GM19395 (cell line): ENCODE data around the gene SCUBE2.
"Not testable (repeated sequence)": the region's sequence is repeated elsewhere in the genome, so short reads cannot be mapped to it uniquely, and the experiment has no call there.

ENCODE experiments used
- ATAC-seq: cut with Tn5 transposase; IDR thresholded peaks from one replicate; pipeline ENCODE4 v1.9.1; 2021; ENCODE audit warnings: mild to moderate bottlenecking, moderate library complexity; ENCODE audit not compliant: unreplicated experiment

SCUBE2 gene

DNA sequence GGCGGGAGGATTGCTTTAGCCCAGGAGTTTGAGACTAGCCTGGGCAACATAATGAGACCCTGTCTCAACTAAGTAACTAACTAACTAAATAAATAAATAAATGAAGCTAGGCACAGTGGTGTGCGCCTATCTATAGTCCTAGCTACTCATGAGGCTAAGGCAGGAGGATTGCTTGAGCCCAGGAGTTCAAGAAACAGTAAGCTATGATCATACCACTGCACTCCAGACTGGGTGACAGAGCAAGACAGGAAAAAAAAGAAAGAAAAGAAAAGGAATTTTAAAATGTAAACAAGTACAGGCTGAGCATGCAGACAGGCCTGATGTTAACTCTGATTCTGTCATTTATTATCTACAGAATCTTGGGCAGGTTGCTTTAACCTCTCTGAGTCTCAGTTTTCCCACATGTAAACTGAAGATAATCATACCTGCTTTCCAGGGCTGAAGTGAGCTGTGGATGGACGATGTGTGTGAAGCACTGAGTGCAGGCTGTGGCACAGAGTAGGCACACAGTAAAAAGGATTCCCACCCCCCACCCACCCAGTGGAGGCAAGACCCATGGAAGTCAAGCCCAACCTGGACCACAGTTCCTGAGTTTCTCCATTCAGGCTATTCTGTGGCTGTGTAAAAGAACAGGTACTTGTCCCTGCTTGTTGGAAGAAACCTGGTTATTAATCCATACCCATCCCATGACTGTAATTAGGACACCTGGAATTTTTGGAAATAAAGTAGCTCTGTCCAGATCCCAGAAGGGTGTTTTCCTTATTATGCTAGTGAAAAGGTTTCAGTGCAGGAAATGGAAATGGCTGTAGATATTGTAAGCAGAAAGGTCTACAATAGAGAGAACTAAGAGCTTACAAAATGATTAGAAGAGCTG is 18.7 kb upstream of the SCUBE2 start:
- no peak for ATAC-seq

DNA sequence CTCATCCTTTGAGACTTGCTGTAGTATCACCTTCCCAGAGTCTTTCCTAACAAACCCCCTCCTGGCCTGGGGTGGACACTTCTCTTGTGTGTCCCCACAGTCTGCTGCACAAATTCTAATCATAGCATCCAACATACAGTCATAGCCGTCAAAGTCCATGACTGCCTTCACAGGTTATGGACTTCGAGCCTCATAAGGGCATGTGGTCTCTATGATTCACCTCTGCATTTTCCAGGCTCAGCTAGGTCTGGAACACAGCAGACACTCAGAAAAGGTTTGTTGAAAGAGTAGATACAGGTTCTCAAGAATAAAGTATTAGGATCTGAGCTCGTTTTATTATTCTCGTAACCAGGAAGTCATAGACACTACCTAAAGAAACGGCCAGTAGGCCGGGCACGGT is 13.2 kb upstream of the SCUBE2 start:
- ATAC-seq, result no peak

DNA sequence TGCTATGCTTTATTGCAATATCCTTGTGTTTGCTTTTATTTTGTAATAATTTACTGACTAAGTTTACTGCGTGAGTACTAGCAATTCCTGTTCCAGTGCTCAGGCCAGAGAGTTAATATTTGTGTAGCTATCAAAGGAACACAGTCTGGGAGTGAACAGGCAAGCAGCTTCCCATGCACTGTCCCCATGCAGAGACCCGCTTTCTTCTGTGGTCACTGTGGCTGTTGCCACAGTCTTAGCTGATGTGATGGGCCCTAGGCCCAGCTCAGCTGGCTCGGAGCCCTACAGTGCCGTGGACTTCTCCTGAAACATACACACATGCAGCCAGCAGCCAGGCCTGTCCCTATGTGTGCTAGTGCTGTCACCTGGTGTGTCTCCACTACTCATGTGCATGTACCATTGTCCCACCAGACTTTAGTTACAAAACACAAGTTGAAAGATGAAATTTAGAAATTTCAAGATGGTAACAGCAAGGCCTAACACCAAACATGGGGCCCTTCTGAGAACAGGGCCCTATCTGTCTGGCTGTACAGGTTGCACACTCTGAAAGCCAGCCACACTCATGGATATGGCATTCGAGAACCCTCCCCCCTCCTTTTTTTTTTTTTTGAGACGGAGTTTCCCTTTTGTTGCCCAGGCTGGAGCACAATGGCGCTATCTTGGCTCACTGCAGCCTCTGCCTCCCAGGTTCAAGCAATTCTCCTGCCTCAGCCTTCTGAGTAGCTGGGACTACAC is 12.3 kb upstream of the SCUBE2 start:
- no peak for ATAC-seq

DNA sequence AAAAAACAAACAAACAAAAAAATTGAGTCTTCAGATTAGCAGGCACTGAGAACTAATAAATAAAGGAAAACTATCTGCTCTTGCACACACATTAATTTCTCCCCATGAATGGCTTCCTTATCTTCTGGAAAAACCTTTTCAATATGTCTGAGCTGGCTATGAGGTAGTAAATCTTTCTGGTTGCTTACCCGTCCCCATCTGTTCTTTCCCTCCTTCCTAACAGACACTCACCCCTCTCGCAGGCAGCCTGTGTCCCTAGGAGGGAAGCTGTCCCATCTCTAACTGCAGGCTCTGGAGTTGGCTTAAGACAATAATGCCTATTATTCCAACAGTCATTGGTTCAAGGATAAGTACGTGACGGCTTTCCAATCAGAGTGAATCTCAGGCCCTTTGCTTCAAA is 8.2 kb upstream of the SCUBE2 start:
- ATAC-seq, result no peak

DNA sequence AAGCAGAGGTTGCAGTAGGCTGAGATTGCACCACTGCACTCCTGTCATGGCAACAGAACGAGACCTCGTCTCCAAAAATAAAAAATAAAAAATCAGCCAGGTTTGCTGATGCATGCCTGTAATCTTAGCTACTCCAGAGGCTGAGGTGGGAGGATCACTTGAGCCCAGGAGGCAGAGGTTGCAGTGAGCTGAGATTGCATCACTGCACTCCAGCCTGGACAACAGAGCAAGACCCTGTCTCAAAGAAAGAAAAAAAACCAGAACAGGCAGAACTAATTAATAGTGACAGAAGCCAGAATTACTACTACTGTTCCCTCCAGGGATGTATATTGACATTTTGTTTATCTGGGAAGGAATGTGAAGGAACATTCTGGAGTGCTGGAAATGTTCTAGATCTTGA is 7.1 kb upstream of the SCUBE2 start:
- not testable (repeated sequence) for ATAC-seq

DNA sequence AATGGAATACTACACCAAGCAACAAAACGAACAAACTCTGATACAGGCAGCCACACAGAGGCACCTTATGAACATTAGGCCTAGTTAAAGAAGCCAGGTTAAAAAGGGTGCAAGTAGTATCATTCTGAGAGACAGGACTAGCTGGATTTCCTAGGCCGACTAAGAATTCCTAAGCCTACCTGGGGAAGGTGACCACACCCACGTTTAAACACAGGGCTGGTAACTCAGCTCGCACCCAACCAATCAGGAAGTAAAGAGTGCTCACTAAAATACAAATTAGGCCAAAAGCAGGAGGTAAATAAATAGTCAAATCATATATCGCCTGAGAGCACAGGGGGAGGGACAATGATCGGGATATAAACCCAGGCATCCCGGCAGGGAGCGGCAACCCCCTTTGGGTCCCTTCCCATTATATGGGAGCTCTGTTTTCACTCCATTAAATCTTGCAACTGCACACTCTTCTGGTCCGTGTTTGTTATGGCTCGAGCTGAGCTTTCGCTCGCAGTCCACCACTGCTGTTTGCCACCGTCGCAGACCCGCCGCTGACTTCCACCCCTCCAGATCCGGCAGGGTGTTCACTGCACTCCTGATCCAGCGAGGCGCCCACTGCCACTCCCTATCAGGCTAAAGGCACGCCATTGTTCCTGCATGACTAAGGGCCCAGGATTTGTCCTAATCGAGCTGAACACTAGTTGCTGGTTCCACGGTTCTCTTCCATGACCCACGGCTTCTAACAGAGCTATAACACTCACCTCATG is 6.0 kb upstream of the SCUBE2 start:
- ATAC-seq, result not testable (repeated sequence)

DNA sequence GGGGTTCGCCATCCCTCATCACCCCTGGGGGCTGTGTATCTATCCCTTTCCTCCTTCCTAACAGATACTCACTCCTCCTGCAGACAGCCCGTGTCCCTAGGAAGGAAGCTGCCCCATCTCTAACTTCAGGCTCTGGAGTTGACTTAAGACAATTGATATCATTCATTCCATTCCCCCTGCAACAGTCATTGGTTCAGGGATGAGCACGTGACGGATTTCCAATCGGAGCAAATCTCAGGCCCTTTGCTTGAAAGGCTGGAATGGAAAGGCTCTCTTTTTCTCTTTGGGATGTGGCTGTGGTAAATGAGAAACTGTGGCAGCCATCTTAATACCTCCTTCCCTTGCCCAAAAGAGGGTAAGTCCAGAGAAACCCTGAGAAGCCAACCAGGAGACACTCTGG is 5.0 kb upstream of the SCUBE2 start:
- ATAC-seq, result no peak

DNA sequence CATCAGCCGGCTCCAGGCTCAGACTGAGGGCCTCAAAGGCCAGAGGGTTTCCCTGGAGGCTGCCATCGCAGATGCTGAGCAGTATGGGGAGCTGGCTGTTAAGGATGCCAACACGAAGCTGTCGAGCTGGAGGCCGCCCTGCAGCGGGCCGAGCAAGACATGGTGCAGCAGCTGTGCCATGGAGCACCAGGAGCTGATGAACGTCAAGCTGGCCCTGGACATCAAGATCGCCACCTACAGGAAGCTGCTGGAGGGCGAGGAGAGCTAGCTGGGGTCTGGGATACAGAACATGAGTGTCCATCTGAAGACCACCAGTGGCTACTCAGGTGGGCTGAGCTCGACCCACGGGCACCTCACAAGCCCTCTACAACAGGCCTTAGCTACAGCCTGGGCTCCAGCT is 4.0 kb upstream of the SCUBE2 start:
- no peak for ATAC-seq

DNA sequence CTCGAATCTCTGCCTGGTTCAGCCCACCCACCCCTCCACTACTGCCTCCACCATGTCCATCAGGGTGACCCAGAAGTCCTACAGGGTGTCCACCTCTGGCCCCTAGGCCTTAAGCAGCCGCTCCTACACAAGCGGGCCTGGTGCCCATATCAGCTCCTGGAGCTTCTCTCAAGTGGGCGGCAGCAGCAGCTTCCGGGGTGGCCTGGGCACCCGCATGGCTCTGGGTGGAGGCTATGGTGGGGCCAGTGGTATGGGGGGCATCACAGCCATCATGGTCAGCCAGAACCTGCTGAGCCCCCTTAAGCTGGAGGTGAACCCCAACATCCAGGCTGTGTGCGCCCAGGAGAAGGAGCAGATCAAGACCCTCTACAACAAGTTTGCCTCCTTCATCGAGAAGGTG is 3.0 kb upstream of the SCUBE2 start:
- ATAC-seq, result no peak

DNA sequence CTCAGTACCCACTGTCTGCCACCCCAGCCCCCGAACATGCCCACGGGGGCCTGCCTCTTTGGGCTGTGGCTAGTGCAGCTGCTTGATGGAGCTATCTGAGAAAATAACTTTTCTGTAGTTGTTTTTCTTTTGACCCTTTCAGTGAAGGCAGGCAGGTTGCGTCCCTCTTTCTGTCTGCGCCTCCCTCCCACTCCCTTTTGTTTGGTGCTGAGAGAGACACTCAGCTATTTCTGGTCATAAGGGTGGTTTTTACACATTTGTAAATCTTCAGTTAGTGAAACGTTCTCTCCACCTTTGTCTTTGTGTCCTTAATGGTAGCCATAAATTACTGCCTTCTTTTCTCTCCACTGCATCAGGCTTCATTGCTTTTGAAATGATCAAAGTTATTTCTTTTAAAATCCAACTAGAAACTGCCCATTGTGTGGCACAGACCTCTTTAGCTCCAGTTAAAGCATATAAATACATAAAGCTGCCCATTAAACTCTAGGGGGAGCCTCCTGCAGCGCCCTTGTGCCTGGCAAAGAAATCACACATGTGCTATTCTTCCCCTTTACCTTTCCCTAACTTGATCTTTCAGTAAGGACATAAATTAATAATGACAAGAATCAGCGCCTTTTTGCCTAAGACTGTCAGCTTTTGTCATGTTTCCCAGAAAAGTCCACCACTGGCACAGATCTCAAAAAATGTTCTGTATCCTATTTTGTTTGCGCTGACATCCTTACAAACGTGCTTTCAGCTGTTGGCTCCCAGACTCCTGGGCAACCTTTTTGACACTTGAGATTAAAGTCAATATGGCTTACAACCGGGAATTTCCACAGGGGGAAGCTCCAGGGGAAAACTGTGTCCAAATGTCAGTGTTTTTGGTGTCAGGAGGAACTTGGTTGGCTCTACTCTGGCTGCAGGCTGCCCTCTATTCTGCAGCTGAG is 1.7 kb upstream of the SCUBE2 start:
- no peak for ATAC-seq

DNA sequence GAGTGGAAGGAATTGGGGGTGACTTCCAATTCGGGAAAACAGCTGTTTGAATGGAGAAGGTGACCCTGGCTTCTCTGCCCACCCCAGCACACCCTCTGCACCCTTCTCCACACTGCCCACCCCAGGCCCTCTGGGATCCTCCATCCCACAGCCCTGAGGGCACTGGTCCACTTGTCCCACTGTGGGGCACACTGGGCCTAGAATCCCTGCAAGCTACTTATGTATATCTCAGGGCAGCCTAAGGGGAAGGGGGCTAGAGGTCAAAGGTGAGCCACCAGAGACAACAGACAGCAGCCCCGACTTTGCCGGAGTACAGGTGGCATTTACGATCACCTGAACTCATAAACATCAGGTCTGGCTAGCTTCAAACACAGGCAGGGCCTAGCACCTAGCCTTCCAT is 673 bp upstream of the SCUBE2 start:
- ATAC-seq, result no peak

DNA sequence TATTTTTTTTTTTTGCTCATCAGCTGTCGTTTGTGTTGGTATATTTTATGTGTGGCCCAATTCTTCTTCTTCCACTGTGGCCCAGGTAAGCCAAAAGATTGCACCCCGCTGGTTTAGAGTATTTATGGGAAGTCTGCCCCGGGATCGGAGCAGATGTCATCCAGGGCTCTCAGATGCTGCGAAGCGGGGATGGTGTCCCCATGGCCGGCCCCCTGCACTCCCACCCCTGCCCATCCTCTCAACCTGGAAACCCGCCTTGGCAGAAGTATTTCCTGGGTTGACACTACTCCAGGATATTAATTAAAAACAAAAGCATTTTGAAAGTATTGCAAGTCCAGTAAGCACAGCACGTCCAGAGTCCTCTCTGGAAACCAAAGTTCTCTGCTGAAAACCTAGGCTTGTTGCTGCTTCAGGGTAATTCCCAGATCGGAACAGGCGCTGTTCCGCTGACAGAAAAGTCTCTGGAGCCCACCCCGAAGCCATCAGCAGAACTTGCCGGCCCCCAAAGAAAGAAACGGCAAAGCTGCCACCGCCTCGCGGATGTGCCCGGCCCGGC is 833 bp downstream of the SCUBE2 start:
- ATAC-seq, result no peak

DNA sequence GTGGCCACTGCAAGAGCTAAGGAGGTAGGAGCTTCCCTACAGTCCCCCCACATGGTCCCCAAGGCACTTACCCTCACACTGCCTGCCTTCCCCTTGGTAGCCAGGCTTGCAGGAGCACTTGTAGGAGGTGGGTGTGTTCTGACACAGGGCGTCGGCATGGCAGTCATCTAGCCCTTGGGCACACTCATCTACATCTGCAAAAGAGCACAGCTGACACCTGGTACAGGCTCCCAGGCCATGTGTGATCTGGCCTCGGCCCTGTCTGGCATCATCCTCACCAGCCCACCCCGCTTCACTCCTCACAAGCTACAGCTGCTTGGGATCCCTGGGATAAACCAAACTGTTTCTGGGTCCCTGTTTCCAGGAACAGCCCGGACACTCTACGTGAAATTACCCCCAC is 1.8 kb downstream of the SCUBE2 start:
- ATAC-seq, result no peak

DNA sequence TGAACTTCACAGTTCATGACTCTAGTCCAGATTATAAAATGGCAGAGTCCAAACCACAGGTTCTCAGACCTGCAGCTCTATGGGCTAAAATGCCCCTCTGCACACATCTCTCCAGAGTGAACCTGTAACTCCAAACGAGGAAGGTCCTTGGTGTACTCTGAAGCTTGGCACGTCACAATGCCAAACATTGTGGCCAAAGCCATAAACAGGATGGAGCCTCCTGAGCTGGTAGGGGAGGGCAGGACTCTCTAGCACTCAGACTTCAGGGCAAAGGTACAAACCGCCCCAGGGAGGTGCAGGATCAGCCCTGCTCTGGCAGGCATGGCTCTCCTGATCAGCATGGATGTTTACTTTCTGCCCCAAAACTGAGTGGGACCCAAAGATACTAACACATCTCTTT is 2.3 kb downstream of the SCUBE2 start:
- ATAC-seq, result no peak

DNA sequence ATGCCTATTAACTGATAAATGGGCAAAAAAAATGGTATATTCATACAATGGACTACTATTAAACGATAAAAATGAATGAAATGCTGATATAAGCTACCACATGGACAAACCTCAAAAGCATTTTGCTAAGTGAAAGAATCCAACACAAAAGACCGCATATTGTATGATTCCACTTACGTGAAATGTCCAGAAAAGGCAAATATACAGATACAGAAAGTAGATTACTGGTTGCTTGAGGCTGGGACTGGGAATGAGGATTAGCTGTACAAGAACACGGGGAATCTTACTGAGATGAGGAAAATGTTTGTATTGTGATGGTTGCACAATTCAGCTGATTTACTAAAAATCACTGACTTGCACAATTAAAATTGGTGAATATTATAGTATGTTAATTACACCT is 8.8 kb downstream of the SCUBE2 start:
- ATAC-seq, result no peak

DNA sequence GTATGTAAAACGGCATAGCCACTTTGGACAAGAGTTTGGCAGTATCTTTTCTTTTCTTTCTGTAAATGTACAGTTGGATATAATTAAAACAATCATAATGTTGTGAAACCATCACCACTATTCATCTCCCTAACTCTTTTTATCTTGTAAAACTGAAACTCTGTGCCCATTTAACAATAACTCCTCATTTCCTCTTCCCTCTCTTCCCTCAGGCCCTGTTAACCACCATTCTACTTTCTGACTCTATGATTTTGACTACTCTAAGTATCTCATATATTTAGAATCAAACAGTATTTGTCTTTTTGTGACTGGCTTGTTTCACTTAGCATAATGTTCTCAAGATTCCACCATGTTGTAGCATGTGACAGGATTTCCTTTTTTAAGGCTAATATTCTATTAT is 10.2 kb downstream of the SCUBE2 start:
- ATAC-seq, result no peak

DNA sequence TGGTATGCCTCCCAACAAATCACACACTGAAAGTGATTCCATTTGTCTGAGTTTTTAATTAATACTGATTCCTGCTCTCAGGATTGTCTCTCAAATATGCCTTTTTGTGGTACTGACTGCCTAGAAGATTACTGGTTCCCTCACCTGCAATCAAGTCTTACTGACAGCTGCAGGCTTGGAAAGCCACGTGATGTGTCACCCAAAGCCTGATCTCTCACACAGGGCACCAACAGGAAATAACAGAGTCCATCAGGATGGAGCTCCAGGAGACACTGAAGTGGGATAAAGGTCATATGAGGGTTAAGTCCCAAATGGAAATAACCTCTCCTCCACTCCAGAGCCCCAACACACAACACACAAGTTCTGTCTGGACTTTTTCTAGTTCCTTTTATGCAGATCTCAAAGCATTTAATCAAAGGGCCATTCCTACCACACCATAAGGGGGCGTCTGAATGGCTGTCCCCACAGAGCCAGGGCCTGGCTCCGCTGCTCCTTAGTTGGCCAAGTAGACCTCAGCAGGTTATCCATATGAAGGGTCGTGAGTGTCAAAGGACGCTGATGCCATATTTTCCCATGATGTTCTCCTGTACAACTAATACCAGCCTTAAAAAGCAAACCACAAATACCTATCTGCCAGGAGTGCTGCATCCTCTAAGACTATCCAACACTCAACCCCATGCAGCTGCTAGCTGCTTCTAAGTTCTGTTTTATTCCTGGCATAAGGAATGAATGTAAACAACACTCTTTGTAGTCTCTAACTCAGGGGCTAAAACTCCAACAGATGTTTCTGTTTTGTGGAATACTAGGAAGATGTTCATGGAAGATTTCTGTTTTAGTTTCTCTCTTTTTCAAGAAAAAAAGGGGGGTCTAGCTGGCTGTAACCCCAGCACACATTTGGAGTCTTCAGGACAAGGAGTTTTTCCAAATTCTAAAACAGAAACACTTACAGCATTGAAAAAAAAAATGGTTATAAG is 13.0 kb downstream of the SCUBE2 start:
- ATAC-seq, result no peak

DNA sequence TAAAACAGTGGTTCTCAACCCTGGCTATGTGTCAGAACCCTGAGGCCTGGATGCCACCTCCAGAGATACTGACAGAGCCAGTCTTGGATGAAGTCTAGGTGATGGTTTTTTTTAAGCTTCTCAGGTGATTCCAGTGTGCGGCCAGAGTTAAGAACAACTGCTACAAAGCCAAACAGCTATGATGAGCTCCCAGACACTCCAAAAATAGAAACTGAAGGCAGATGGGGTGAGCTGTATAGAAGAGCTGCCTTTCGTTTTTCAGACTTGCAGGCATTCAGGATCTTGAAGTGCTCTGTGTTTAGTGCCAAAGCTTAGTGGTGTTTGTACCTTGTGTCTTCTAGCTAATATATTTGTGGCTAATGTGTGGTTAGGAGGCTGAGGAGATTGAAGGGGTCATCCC is 14.2 kb downstream of the SCUBE2 start:
- ATAC-seq, result no peak

DNA sequence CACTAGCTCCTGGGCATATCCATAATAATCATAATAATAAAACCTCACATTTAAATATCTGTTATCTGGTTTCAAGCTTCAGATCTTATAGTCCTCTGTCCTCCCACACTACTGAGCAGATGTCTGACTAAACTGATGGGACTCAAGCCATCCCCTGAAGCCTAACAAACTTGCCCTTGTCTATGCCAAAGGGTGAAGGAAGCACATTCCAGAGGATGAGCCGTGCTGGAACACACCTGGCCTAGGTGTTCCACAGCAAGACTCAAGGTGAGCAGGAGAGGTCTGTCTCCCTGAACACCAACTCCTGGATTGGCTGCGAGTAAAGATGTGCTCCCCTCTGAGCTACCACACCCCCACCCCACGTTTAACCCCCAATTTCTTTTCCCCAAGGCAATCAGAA is 14.7 kb downstream of the SCUBE2 start:
- ATAC-seq, result no peak
